DND-41 (cell line): ENCODE data around the gene ABCF2.

Source experiments
- CTCF ChIP-seq: IDR thresholded peaks from 2 replicates; pipeline ENCODE4 v1.5.1; 2012; ENCODE audit warnings: borderline replicate concordance, low read length, moderate library complexity, mild to moderate bottlenecking; ENCODE audit not compliant: poor library complexity, severe bottlenecking; ENCODE audit errors: extremely low read depth
- EZH2 ChIP-seq: IDR thresholded peaks from 3 replicates; pipeline ENCODE4 v1.6.1; 2012; ENCODE audit warnings: borderline replicate concordance, low read depth, mild to moderate bottlenecking, moderate library complexity, low read length, inconsistent platforms; ENCODE audit not compliant: severe bottlenecking

- TF ChIP-seq CTCF (no peak), EZH2 (no peak)
Measured at GRCh38 chr7:151213826-151214225, 13.2 kb downstream of the ABCF2 start.
